HG03558 (cell line): ENCODE measurements around the gene PANK1.
"Not testable (repeated sequence)": the region's sequence is repeated elsewhere in the genome, so short reads cannot be mapped to it uniquely, and the experiment has no call there.

Experiments
- ATAC-seq: cut with Tn5 transposase; IDR thresholded peaks from one replicate; pipeline ENCODE4 v1.9.1; 2021; ENCODE audit warnings: moderate number of reproducible peaks; ENCODE audit not compliant: unreplicated experiment; ENCODE audit errors: extremely low read depth

The PANK1 gene

DNA sequence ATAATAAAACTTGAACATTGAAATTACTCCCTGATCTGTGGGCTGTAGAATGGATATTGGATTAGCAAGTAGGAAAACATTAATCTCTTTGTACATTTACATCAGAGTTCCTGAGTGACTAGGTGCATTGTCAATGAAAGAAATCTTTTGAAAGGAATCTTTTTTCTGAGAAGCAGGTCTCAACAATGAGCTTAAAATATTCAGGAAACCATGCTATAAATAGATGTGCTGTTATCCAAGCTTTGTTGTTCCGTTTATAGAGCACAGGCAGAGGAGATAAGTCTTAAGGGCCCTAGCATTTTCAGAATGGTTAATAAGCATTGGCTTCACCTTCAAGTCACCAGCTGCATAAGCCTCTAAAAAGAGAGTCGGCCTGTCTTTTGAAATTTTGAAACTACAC lies 68.3 kb downstream of the PANK1 start:
- ATAC-seq, result no peak

DNA sequence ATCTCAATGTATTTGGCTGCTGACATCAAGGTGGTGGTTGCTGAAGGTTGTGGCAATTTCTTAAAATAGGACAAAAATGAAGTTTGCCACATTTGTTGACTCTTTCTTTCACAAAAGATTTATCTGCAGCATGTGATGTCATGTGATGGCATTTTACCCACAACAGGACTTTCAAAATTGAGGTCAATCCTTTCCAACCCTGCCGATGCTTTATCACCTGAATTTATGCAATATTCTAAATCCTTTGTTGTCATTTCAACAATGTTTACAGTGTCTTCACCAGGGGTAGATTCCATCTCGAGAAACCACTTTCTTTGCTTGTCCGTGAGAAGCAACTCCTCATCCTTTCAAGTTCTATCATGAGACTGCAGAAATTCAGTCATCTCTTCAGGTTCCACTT lies 69.0 kb downstream of the PANK1 start:
- no peak for ATAC-seq

DNA sequence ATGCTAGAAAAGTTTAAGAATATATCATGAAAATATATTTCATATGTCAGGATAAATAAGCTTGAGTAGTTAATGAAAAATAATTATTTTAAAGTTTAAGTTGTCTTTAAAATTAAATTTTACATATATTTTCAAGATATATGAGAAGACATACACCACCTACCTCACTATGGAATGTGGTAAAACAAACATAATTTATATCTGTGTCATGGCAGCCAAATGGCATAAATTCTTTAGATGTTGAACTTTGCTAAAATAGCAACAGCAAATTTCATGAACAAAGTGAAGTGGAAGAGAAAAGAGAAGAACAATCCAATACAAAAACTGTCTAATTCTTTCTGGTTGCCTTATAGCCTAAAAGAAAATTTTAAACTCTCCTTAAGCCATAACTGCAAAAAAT lies 70.0 kb downstream of the PANK1 start:
- no peak for ATAC-seq

DNA sequence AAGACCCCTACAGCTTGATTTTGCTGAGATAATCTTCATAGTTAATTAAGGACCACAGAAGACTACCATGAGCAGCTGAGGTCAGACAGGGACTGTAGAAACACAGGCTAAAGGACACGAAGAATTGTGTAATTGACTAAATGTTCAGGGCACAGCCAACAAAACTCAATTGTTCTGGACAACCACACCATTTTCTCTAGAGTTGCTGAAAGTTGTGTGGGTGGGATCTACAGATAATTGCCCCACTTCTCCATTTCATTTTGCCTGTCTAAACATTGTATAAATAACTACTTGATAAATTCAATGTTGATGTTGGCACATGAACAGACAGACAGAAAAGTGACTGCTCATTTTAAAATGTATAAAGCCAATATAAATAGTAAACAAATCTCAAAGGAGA lies 70.7 kb downstream of the PANK1 start:
- ATAC-seq, result no peak

DNA sequence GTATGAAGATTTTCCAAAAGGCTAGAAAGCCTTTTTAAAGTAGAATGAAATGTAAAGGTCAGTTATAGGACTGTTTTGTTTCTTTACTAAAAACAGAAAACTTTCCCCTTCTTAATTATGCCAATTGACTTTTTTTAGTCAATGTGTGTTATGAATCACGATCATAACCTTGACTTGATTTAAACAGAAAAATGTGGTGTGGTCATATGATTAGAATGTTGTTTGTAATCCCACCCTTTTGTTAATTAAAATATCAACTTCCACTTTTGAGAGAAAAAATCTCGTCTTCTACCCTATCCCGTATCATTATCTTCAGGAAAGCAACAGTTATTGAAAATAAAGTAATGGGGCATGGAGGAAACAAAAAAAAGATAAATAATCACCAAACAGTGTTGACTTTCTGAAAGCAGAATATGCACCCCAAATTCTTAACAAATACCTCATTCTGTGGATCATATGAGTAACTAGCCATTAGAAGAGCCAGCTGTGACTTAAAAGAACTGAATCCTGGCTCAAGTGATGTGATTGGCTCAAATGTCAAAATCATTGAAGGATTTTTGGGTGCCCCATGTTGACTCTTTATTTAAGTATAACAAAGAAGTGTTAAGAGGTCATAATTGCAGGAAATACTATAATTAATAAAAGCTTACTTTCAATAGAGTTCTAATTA lies 77.3 kb downstream of the PANK1 start:
- ATAC-seq, result no peak

DNA sequence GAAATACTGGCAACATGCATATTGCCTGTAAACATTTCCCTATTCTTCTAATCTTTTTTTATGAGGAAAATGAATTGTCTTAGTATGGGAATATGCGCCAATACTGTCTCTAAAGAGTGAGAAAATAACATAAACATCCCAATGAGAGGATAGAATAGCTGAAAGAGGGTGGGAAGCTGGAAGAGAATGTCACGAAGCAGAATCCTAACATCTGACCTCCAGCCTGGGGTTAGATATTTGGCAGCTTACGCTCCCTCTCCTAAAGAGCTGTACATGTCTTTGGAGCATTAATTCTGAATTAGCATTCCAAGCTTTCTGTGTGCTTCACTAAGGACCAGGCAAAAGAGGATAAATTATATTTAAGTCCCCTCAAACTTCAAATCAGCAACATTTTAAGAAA lies 78.0 kb downstream of the PANK1 start:
- no peak for ATAC-seq

DNA sequence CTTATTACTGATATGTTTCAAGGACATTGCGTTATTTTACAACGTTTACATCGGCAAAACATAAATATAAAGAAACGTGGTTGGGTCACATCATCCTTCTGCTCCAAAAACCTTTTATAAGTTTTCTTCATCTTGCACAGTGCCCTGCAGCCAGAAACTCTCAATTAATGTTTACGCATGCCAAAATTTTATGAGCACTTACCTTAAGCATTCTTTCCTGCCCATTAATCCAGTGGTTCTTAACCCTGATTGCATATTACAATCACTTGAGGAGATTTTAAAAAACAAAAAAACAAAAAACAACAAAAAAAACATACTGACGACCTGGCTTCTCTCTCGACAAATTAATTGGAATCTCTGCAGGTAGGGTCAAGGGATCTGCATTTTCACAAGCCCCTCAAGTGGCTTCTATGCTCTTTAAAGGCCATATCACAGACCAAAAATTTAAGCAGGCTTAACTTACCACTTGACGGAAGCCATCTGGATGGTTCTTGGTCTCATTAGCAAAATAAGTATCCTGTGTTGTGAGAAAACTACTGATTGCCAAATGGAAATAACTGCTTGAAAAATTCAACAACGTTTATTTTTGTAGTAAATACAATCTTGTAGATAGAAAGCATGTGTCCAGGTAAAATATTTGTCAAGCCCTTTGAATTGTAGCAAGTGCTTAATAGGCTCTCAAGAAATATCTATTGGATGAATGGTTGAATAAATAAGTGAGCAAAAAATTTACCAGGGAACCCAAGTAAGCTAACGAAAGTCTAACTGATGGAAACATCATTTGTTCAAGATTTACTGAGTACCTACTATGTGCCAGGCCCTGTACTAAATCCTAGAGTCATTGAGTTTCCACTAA lies 78.7 kb downstream of the PANK1 start:
- ATAC-seq, result no peak

DNA sequence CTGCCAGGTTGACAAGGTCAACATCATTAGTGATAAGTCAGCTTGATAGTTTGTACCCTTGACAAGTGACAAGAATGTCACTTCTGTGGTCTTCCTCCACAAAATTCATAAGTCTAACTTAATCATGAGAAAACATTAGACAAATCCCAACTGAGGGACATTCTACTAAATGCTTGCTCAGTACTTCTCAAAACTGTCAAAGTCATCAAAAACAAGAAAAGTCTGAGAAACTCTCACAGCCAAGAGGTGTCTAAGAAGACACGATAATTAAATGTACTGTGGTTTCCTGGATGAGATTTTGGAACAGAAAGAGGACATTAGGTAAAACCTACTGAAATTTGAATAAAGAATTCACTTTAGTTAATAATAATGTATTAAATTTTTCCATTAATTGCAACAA lies 79.9 kb downstream of the PANK1 start:
- ATAC-seq, result no peak

DNA sequence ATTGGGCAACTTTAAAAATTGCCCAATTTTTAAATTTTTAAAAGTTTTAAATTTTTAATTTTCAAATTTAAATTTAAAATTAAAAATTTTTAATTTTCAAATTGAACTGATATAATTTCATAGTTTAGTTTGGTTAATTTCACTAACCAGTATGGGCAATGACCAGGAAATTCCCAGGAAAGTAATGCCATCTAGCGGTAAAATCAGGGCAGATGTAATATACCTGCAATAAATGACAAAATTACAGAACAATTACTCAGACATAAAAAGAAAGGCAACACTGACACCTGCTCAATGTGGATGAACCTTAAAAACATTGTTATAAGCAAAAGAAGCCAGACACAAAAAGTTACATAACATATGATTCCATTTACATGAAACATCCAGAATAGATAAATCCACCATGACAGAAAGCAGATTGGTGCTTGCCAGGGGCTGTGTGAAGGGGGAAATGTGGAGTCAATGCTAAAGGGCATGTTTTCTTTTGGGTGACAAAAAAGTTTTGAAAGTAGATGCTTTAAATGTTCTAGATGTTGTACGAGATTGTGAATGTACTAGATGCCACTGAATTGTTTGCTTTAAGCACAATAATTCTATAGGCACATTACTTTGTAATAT lies 81.1 kb downstream of the PANK1 start:
- ATAC-seq, result no peak

DNA sequence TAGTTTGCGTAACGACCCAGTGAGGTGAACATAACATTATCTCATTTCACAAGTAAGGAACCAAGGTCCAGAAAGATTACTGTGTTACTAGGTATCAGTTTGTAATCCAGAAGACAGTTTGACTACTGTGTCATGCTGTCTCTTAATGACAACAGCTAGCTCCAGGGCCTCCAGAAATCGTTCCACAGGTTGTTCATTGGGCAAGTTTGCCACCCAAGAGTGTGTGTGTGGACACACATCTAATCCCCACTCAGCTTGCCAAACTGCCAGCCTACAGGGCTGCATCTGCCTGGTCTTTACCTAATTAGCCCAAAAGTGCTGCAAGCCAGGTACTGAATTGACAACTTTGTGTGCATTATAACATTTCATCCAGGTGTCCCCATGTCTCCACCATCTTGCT lies 81.7 kb downstream of the PANK1 start:
- ATAC-seq, result no peak

DNA sequence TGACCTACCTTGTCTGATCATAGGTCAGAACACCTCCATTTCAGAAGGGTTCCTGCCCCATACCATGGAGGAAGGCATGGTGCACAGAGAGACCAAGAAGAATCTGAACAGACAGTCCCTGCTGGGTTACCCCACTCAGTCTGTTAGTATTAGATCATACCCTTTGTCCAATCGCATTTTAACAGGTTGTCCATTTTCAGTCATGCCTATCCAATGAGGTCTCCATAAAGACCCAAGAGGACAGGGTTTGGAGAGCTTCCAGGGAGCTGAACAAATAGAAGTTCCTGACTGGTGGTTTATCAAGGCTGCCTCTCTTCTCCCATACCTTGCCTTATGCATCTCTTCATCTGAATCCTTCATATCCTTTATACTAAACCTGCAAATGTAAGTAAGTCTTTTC lies 88.4 kb downstream of the PANK1 start:
- no peak for ATAC-seq

DNA sequence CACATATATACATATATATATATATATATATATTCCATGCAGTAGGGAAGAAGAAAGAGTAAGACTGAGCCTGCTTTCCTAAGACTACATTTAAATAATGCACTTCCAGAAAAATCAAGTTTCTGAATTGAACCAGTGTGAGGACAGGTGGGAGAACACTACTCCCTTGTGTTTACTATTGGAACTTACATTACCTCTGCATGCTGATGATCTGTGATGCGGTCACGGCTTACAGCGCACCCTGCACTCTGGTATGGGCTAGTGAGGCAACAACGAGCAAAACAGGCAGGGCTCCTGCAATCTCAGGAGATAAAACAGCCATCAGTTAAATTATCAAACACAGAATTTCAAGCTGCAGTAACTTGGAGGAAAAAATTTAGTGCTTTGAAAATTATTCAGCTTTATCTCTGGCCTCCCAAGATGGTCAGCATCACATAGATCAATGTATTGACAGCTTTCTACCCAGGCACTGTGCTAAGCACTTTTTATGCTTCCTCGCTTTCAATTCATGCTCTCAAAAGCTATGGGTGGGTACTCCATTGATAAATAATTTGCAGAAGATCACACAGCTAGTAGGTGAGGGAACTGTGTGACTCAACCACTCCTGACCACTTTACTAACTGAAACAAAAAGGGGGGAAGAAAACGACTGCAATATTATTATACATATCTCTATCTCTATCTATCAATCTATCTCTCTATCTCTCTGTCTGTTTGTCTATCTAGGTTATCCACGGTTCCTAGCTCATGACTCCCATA lies 89.2 kb downstream of the PANK1 start:
- ATAC-seq, result no peak

DNA sequence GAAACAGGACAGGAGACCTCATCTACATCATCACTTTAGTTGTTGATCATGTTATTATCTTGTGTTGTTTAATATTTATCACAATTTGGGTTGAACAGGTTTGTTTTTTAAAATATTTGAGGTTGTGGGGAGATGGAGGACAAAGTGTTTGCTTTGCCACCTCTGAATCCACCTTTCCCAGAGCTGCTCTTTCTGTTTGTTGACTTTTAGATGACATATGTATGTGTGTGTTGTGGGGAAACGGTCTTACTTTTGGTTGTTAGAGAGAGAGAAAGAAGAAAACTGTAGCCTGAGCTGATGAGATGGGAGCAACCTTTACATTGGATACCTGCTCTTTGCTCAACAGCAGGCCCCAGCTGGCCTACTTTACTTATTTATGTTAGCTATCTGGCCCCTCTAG lies 90.6 kb downstream of the PANK1 start:
- ATAC-seq, result no peak

DNA sequence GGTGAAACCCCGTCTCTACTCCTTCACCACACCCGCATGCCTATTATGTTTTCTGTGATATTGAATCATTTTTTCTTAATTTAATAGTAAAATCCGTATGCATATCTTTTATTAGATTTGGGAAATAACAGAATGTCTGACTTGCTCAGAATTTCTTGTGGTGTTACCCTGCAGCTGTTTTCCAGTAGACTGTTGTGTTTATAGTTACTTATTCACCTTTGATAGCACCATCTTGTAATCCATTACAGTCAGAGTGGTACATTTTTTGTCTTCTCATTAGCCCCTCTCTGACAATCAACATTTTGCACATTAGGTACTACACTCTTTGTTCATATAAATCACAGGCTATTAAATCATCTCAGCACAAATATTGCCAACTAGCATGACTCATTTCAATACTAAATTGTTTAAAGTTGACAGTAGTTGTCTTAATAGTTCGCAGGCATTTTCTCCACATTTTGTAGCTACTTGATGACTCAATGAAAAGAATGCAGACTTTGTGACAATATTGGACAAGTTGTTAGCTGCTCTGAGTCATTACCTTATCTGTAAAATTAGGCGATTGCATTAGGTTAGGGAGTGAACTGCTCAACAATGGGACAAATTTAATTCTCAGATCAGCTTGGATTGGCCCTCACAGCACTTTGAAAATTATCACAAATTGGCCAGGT lies 91.8 kb downstream of the PANK1 start:
- no peak for ATAC-seq

DNA sequence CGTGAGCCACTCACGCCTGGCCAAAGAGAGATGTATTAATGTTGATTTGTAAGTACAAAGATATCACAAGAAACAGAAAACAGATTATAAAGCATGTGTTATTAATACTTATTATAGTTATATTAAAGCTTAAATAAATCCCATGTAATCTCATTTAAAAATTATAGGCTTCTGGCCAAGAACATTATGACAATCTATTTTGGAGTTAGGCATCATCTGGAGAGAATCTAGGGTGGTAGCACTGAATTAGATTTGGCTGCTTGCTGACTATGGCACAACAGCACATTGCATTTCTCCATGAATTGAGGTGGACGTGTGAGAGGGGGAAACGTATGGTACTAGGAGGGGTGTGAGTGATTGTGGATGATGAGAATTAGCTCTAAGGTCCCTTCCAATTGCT lies 92.8 kb downstream of the PANK1 start:
- no peak for ATAC-seq

DNA sequence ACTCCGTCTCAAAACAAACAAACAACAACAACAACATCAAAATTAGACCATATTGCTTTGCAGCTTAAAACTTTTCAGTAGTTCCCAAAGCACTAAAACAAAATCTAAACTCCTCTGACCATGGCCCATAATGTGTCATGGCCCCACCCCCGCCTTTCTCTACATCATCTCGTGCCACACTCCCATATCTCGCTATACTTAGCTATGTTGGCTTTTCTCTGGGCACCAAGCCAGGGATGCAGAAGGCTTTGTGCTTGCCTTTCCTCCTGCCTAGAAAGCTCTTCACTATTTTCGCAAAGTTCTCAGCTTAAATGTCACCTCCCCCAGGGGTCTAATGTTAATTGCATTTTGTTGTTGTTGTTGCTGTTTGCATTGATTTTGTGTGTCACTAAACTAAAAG lies 94.5 kb downstream of the PANK1 start:
- ATAC-seq, result no peak

DNA sequence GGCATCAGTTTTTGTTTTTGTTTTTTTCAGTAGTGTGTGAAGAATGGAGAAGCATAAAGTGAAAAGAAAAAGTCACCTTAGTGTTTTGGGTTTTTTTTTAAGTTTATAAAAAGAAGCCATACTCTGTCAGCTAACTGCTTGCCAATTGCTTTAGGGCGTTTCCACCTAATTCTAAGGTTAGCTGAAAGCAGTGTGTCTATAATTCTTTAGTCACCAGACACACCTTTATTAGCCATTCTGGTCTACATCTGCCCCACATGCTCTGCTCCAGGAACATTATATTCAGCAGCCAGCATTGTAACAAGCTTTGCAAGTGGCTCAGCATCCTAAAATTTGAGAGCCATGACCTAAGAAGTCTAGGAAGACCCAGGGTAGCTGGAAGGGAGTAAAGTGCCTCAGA lies 95.5 kb downstream of the PANK1 start:
- no peak for ATAC-seq

DNA sequence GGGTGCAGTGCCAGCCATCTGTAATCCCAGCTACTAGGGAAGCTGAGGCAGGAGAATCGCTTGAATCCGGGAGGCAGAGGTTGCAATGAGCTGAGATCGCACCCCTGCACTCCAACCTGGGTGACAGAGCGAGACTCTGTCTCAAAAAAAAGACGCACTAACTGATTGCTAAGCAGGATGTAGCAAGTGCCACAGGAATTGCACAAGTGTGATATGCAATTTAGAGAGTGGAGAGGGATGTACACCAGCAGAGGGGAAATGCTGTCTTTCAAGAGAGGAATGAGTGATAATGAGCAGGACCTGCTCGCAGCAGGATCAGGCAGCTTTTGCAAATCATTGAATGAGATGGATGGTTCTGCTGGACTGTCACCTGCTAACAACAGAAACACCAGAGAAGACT lies 96.4 kb downstream of the PANK1 start:
- ATAC-seq, result no peak

DNA sequence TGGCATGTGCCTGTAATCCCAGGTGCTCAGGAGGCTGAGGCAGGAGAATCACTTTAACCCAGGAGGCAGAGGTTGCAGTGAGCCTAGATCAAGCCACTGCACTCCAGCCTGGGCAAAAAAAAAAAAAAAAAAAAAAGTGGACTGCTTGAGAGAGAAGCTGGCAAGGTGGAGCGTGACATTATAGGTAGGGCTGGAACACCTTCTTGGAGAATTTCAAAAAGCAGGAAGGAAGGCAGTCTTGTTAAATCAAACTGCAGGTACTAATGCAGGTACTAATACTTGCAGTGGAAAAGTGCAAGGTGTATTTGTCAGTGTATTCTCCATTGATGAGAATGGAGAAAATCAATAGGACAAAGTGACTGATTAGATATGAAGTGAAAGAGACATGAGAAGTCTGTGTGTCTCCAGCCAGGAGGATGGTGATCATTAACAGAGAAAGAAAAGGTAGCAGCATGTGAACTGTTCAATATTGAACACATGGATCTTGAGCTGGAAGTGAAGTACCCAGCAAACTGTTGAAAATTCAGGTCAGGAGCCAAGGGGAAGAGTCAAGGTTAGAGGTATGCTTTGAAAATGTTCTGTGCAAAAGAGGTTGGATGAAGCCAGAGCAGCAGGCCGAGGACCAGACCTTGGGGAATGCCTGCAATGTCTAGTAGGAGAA lies 97.1 kb downstream of the PANK1 start:
- ATAC-seq, result no peak

DNA sequence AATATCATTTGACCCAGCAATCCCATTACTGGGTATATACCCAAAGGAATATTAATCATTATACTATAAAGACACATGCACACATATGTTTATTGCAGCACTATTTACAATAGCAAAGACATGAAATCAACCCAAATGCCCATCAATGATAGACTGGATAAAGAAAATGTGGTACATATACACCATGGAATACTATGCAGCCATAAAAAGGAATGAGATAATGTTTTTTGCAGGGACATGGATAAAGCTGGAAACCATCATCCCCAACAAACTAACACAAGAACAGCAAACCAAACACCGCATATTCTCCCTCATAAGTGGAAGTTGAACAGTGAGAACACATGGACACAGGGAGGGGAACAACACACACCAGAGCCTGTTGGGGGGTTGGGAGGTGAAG lies 98.4 kb downstream of the PANK1 start:
- ATAC-seq, result not testable (repeated sequence)
